Mucosa of descending colon (tissue), 3 donors: ENCODE results near the gene CDK2AP2. TPM values are rescaled to one million over a fixed set of nuclear protein-coding genes. Genes with fewer than 3 reads are reported as not detected.
"Not testable (repeated sequence)": the region's sequence is repeated elsewhere in the genome, so short reads cannot be mapped to it uniquely, and the experiment has no call there.

Experiments
- ATAC-seq: fragments of 200-7000 bp; cut with Tn5 transposase; one replicate; pipeline ENCODE4 v1.9.1; 2020; ENCODE audit warnings: mild to moderate bottlenecking, moderate library complexity
- DNase-seq, 3 donors: peaks; one replicate each; pipeline ENCODE4 v3.0.0-alpha.2; 2020
- H3K36me3 ChIP-seq: fragments of 200-600 bp; one replicate; pipeline ENCODE4 v1.8.0; 2021; ENCODE audit warnings: low read depth, mild to moderate bottlenecking
- H3K4me1 ChIP-seq: fragments of 200-600 bp; one replicate; pipeline ENCODE4 v1.8.0; 2021; ENCODE audit warnings: low read depth, mild to moderate bottlenecking
- H3K4me3 ChIP-seq: fragments of 200-600 bp; one replicate; pipeline ENCODE4 v1.8.0; 2021; ENCODE audit warnings: mild to moderate bottlenecking
- H3K9me3 ChIP-seq: fragments of 200-600 bp; one replicate; pipeline ENCODE4 v1.8.0; 2021; ENCODE audit warnings: mild to moderate bottlenecking
- intact Hi-C, 2 donors: fragments of 100-400 bp; cut with DNase I in 1 of 2; cut with micrococcal nuclease in 1 of 2; formaldehyde crosslinking; loops; one replicate each; pipeline versions ENCODE4 v1.11.0 to v1.11.1; 2022; cut with DNase I, micrococcal nuclease
- total RNA-seq, 3 donors: library from RNA; stranded (reverse); fragmentation: NEBNext Ultra II Directional in 2 of 3; extraction: Animal tissue kit (Norgen Biotek cat#: 25700) in 2 of 3; gene quantifications; one replicate each; pipeline versions ENCODE4 v1.2.1 to v1.2.4, GENCODE V29; 2021 to 2023
- TF ChIP-seq, protein P1 (sequence below): fragments of 200-600 bp; IDR thresholded peaks from one replicate; pipeline ENCODE4 v1.8.0; 2022; ENCODE audit warnings: antibody characterized with exemption, mild to moderate bottlenecking
- donor health status: DM: no; HTN: no; CAD: no; lungs with moderate emphysema.
- donor health status: DM: no; HTN: no; CAD: no.
- donor health status: DM: no; HTN: yes; CAD: no.

Gene CDK2AP2
- total RNA-seq, 3 donors from 2014 or later = 63.5 to 81.3 (median 79.3) TPM

DNA sequence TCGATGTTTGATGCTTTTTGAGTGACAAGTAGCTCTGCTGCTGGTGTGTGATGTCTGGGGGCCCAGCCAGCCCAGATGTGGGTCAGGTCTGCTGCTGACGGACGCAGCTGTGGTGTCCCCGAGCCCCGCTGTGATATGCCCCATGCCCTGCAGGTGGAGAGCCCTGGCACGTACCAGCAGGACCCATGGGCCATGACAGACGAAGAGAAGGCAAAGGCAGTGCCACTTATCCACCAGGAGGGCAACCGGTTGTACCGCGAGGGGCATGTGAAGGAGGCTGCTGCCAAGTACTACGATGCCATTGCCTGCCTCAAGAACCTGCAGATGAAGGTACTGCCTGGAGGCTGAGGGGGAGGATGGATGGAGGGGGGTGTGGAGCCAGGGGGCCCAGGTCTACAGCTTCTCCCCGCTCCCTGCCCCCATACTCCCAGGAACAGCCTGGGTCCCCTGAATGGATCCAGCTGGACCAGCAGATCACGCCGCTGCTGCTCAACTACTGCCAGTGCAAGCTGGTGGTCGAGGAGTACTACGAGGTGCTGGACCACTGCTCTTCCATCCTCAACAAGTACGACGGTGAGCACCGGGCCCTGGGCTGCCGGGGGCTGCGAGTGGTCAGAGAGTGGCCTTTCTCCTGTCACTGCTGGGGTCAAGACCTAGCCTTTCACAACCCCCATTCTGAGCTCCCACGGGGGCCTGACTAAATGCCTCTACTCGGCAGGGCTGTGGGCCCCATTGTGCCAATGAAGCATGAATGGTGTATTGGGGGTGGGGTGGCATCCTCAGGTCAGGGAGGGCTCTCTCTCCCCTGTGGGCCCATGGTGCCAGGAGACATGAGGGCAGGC lies 17.9 kb downstream of the CDK2AP2 start:
- H3K4me3 ChIP-seq = no peak overlapping the region
- DNase-seq (peak in 1 of 3 donors; percentile 53), ATAC-seq (peak; percentile 1)
- peaks cover 13% of the 10 kb centered on the region for H3K4me1 ChIP-seq
- H3K36me3 ChIP-seq = peaks cover 3% of the 10 kb centered on the region
- TF ChIP-seq, protein P1, sequence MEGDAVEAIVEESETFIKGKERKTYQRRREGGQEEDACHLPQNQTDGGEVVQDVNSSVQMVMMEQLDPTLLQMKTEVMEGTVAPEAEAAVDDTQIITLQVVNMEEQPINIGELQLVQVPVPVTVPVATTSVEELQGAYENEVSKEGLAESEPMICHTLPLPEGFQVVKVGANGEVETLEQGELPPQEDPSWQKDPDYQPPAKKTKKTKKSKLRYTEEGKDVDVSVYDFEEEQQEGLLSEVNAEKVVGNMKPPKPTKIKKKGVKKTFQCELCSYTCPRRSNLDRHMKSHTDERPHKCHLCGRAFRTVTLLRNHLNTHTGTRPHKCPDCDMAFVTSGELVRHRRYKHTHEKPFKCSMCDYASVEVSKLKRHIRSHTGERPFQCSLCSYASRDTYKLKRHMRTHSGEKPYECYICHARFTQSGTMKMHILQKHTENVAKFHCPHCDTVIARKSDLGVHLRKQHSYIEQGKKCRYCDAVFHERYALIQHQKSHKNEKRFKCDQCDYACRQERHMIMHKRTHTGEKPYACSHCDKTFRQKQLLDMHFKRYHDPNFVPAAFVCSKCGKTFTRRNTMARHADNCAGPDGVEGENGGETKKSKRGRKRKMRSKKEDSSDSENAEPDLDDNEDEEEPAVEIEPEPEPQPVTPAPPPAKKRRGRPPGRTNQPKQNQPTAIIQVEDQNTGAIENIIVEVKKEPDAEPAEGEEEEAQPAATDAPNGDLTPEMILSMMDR = no peak
- intact Hi-C loops = no loop called here
- no peaks in the 10 kb centered on the region for H3K9me3 ChIP-seq

DNA sequence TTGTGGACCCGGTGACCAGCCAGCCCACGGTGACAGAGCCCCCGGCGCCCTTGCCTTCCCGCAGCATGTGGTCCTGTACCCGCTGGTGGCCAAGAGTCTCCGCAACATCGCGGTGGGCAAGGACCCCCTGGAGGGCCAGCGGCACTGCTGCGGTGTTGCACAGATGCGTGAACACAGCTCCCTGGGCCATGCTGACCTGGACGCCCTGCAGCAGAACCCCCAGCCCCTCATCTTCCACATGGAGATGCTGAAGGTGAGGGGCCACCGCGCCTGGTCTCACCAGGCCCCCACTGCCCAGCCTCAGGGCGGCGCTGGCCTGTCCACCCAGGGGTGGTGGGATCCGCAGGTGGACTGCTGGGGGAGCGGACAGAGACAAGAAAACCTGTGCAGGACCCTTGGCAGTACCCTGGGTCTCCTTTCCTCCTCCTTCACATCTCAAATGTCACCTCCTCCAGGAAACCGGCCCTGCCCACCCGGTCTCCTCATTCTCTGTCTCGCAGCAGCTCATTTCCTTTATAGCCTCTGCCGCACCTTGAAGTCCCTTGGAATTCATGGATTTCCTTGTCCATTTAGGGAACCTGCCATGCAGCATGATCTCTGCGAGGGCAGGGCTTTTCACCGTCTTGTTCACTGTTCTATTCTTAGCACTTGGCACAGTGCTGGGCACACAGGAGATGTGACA lies 18.6 kb downstream of the CDK2AP2 start:
- TF ChIP-seq, protein P1 = no peak
- Histone ChIP-seq H3K36me3 (no peaks in the 10 kb centered on the region), H3K4me3 (no peak overlapping the region), H3K4me1 (peaks cover 16% of the 10 kb centered on the region), H3K9me3 (no peaks in the 10 kb centered on the region)
- intact Hi-C loops = no loop called here
- ATAC-seq (peak; percentile 66), DNase-seq (peak; percentile 54 to 58 (median 57))

DNA sequence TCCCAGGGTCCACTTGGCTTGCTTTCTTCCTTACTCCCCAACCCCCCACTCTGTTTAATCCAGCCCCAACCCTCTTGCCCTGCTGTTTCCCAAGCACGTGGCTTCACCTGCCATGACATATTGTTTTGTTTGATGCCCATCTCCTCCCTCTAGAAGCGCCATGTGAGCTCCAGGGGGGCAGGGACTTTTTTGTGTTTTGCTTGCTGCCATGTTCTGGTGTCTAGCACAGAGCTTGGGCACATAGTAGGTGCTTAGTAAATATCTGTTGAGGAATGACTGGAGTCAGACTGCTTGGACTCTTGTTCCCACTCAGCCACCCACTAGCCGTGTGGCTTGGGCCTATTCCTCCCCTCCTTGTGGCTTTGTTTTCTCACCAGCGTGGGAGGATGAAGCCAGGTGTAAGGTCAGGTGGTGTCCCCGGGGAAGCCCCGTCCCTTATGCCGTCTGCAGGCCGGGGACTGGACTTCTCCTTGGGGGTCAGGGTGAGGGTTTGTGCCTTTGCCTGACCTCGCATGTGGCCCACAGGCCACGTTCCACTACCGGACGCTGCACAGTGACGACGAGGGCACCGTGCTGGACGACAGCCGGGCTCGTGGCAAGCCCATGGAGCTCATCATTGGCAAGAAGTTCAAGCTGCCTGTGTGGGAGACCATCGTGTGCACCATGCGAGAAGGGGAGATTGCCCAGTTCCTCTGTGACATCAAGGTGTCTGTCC lies 21.3 kb downstream of the CDK2AP2 start:
- Histone ChIP-seq H3K4me3 (no peak overlapping the region), H3K9me3 (no peaks in the 10 kb centered on the region), H3K4me1 (peaks cover 29% of the 10 kb centered on the region), H3K36me3 (no peaks in the 10 kb centered on the region)
- no peak for ATAC-seq
- TF ChIP-seq, protein P1 = no peak
- DNase-seq = peak in 2 of 3 donors; percentile 47 to 60
- intact Hi-C loops = no loop called here

DNA sequence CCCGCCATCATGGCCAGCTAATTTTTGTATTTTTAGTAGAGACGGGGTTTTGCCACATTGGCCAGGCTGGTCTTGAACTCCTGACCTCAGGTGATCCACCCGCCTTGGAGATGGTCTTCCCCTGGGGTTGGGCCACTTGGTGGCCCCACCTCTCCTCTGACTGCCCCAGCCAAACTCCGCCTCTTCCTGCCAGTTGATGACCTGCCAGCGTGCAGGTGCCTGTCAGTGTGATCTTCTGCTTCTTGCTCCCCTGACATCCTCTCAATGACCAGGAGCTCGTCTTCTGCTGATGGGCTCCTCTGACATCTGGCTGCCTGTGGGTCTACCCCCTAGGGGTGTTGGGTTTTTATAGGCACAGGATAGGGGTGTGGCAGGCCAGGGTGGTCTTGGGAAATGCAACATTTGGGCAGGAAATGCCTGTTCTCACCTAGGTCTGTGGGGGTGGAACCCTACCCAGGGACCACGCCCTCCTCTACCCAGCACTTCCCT lies 22.0 kb downstream of the CDK2AP2 start:
- H3K9me3 ChIP-seq, H3K36me3 ChIP-seq, ATAC-seq, intact Hi-C loops, H3K4me3 ChIP-seq: not testable (repeated sequence)
- peaks cover 29% of the 10 kb centered on the region for H3K4me1 ChIP-seq
- DNase-seq = peak in 2 of 3 donors; percentile 63 to 78

DNA sequence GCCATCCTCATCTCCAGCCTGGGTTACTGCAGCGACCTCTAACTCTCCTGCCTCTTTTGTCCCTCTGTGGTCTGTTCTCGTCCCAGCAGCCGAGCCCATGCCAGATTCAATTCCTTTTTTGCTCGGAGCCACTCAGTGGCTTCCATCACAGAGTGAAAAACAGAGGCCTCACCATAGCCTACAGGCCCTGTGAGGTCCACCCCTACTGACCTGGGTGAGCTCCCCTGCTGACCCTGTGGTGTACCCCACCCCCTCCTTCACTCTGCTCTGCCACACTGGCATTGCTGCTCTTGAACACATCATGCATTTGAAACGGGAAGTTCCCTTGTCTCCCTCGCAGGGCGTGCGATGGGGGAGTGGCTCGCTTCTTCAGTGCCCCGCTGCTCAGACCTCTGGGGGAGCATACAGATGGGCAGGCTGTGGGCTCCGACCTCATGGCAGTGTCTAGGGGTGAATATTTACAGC lies 23.1 kb downstream of the CDK2AP2 start:
- Histone ChIP-seq H3K9me3 (no peaks in the 10 kb centered on the region), H3K36me3 (no peaks in the 10 kb centered on the region), H3K4me3 (no peak overlapping the region), H3K4me1 (peaks cover 29% of the 10 kb centered on the region)
- DNase-seq (peak in 2 of 3 donors; percentile 55 to 82), ATAC-seq (no peak)
- intact Hi-C loops = no loop called here
- TF ChIP-seq, protein P1 = no peak
